ENCODE measurements around the gene CBFA2T2.
"Not testable (repeated sequence)": the region's sequence is repeated elsewhere in the genome, so short reads cannot be mapped to it uniquely, and the experiment has no call there.

The CBFA2T2 gene

DNA sequence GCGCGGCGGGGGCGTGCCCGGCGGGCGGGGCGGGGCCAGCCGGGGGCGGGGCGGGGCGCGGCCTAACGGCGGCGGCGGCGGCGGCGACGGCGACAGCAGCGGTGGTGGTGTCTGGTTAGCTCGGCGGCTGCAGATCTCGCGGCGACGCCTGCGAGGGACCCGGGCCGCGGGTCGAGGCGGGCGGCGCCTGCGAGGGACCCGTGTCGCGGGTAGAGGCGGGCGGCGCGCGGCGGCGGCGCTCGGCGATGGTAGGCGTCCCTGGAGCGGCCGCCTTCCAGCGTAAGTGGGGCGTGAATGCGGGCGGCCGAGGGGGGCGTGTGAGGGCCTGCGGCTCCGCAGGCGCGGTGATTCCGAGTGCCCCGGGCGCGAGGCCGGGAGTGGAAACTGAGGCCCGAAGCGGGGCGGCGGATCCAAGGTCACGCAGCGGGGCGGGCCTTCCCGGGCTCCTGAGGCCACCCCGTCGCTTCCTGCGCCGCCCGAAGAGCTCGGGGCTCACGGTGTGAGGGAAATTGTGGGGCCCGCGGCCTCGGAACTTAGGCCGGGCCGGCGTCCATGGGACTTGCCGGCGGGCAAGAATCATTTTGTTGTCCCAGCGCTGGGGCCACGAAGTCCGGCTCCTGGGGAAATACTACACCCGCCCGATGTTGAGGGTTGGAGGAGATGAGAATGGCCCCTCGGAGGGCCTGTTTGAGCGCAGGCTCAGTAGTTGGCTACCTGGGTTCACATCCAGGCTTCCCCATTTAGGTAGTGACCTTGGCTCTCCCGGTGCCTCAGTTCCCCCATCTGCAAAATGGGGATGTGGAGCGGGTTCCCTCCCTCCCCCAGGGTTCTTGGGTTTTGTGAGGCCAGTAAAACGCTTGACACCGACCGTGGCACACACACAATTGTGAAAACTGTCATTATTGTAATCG is at the start of gene CBFA2T2:
Gene CBFA2T2, plus strand, starts transcription at position 74 of the 911 bp plus-strand sequence. Its CDS starts 172 bp downstream, at position 246.
- H3K27ac ChIP-seq: peak within 1 kb of the TSS; percentile 78
- peak; percentile 95 for TF ChIP-seq ZFX (IDR thresholded peaks at IDR 0.05)
- TF ChIP-seq, protein P1, sequence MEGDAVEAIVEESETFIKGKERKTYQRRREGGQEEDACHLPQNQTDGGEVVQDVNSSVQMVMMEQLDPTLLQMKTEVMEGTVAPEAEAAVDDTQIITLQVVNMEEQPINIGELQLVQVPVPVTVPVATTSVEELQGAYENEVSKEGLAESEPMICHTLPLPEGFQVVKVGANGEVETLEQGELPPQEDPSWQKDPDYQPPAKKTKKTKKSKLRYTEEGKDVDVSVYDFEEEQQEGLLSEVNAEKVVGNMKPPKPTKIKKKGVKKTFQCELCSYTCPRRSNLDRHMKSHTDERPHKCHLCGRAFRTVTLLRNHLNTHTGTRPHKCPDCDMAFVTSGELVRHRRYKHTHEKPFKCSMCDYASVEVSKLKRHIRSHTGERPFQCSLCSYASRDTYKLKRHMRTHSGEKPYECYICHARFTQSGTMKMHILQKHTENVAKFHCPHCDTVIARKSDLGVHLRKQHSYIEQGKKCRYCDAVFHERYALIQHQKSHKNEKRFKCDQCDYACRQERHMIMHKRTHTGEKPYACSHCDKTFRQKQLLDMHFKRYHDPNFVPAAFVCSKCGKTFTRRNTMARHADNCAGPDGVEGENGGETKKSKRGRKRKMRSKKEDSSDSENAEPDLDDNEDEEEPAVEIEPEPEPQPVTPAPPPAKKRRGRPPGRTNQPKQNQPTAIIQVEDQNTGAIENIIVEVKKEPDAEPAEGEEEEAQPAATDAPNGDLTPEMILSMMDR (conservative IDR thresholded peaks at IDR 0.05): no peak

DNA sequence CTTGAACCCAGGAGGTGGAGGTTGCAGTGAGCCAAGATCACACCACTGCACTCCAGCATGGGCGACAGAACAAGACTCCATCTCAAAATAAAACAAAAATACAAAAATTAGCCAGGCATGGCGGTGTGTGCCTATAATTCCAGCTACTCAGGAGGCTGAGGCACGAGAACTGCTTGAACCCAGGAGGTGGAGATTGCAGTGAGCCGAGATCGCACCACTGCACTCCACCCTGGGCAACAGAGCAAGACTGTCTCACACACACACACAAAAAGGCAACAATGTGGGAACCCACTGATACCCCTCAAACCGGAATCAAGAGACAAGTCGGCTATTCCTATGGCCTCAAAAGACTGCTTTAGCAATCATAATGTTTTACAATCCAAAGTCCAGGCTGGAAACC is 49.3 kb upstream of the CBFA2T2 start:
- not testable (repeated sequence) for H3K27ac ChIP-seq

DNA sequence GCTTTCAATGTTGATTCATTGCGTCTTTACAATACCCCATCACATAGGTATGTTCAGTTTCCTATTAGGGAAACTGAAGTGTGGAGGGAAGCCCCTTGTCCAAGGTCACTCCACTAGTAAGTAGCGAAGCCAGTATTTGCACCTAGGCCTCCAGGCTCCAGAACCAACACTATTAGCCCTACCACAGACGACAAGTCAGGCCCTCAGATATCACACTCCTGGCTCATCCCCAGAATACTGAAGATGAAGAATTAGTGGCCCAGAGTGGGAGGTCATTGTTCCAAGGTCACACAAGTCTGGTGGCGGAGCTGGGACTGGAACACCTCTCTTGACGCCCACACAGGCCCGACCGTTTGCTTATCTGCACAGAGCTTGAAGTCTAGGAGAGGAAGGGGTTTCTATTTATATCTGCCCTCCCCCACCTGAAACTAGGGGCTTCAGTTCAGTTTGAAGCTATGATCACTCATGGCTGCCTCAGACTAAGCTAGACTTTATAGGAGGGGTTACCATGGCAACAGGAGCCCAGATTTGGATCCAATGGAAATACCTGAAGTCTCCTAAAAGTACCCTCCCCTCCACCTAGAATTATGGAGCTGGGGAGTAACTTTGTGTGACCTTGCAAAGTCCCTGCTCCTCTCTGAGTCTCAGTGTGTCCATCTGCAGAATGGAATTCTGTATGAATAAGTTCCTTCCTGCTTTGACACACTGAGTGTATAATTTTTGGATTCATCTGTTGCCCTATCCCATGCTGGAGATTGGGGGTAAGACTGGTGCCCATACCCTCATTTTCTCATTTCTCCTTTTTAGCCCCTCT is 48.5 kb upstream of the CBFA2T2 start:
- no peak for TF ChIP-seq ZFX (IDR thresholded peaks at IDR 0.05)
- TF ChIP-seq, protein P1 (conservative IDR thresholded peaks at IDR 0.05): no peak
- no peak overlapping the region for H3K27ac ChIP-seq

DNA sequence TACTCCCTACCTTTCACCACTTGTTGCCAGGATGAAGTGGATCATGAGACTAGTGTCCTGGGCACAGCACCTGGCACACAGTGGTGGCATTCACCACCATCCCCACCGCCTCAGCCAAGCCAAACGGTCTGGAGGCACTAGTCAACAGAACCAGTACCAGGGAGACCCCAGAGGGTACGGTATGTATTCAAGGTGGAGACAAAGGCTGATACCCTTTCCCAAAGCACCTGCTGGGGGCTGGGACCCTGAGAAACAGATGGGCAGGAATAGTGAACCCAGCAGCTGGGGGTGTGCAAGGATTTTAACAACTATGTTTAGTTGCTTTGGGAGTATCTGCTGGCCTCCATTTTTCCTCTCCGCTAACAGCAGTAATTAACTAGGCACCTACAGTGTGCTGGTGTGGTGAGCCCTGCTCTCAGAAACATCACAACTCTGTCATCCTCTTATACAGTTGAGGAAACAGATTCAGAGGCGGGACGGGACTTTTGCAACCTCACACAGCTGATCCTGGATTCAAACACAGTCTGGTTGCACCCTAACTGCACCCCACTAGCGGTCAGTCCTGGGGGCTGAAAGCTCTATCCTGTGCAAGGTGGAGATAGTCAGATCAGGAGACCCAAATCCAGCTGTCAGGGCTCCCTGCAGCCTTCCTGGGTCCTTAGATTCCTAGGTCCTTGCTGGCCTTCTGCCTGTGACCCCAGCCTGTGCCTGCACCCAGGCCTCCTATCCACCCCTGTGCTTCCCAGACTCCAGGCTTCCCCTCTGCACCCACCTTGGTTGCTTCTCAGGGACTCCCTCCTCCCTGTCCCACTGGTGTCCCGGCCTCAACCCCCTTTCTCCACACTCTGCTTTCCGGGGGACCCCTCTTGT is 47.5 kb upstream of the CBFA2T2 start:
- H3K27ac ChIP-seq: peak overlapping the region; percentile 57
- no peak for TF ChIP-seq ZFX (IDR thresholded peaks at IDR 0.05)
- TF ChIP-seq, protein P1 (conservative IDR thresholded peaks at IDR 0.05): no peak

DNA sequence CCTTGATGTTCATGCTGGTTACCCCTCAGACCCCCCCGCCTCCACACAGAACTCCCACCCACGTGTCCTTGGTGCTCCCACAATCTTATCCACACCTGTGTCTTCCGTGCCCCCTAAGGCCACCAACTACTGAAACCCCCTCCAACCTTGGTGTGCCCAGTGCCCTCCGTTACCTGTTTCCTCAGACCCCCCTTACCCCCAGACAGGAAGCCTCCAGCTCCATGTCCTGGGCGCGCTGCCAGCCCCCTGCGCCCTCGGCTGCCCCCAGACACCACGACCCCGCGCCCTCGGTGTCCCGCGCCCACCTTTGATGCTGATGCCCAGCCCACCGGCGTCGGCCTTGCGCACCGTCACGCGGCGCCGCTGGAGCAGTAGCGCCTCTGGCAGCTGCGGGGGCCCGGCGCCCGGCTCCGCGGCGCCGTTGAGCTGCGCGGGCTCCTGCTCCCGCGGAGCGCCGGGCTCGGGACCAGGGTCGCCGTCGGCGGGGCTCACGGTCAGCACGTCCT is 46.8 kb upstream of the CBFA2T2 start:
- peak overlapping the region; percentile 57 for H3K27ac ChIP-seq

DNA sequence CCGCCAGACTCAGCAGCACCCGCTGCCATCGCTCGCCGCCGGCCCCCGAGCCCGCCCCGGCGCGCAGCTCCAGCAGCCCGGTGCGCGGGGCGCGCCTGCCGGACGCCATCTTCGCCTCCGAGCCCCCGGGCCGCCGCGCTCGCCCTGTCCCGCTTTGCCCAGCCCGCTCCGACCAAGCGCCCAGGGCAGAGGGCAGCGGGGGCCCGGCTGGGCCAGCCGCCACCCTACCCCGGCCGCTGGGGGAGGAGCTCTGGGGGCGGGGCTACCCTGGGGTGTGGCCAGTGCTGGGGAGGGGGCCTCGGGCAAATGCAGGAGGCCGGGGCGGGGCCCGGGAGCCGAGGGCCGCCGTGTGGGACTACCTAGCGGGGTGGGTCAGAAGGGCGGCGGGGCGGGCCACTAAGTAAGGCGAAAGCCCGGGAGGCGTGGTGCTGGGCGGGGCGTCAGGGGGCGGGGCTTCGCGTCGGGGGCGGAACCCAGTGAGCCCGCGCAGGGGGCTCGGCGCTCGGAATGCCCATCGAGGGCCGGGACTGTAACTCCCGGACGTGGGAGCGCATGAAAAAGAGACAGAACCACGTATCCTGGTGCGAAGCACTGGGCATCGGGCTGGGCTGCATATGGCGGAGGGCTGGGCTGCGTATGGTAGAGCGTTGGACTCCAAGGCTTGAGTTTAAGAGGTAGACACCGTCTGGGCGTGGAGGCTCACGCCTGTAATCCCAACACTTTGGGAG is 46.2 kb upstream of the CBFA2T2 start, which contains the start of gene SNTA1:
Gene SNTA1, minus strand, starts transcription at position 252 of the 728 bp plus-strand sequence. Its CDS starts 143 bp downstream, at position 109.
- H3K27ac ChIP-seq: peak within 1 kb of the TSS; percentile 57
- TF ChIP-seq, protein P1 (conservative IDR thresholded peaks at IDR 0.05): no peak
- no peak for TF ChIP-seq ZFX (IDR thresholded peaks at IDR 0.05)

More for the DNA sequence above, 46.8 kb upstream of the CBFA2T2 start:
- no peak; the same call in 1 of the 2 replicates for TF ChIP-seq ZFX (IDR thresholded peaks at IDR 0.05)
- TF ChIP-seq, protein P1 (conservative IDR thresholded peaks at IDR 0.05): no peak
